GM18511 (cell line): Measurements from ENCODE around the gene COL27A1.

Experiments
- ATAC-seq: cut with Tn5 transposase; IDR thresholded peaks from one replicate; pipeline ENCODE4 v1.9.1; 2021; ENCODE audit warnings: mild to moderate bottlenecking, moderate library complexity; ENCODE audit not compliant: unreplicated experiment

Gene COL27A1

GRCh38 chr9:114202849-114203248, 47.5 kb downstream of the COL27A1 start:
- no peak for ATAC-seq

- ATAC-seq, result no peak
Measured at GRCh38 chr9:114203410-114204140, 48.2 kb downstream of the COL27A1 start.

- no peak for ATAC-seq
Measured at GRCh38 chr9:114204265-114204664, 48.9 kb downstream of the COL27A1 start.

- no peak for ATAC-seq
Measured at GRCh38 chr9:114205171-114206015, 50.1 kb downstream of the COL27A1 start.

DNA sequence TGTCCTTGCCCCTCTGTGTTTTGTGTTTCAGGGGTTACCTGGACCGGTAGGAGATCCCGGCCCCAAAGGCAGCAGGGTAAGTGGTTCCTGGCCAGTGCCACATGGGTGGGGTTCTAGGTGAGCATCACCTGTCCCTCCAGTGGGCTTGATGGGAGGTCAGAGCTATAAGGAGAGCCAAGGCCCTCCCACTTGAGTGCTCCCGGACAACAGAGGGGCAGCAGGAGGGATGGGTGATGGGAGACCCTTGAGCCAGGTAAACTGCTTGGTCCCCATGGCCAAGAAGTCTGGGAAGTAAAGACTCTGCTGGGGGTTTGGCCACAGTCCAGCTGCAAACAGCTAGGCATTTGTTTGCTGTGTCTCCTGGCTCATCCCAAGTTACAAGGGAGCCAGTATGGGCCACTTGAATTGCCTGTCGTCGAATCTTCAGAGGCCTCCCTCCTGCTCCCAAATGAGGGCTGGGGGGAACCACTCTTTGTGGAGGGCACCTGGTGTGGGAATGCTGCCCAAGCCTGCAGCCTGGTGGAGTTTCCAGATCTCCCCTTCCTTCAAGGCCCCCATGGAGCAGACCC, 51.0 kb downstream of the COL27A1 start:
- ATAC-seq, result no peak

- ATAC-seq, result no peak
Measured at GRCh38 chr9:114207034-114207810, 51.9 kb downstream of the COL27A1 start.

- ATAC-seq, result no peak
Measured at GRCh38 chr9:114207845-114208244, 52.5 kb downstream of the COL27A1 start.

DNA sequence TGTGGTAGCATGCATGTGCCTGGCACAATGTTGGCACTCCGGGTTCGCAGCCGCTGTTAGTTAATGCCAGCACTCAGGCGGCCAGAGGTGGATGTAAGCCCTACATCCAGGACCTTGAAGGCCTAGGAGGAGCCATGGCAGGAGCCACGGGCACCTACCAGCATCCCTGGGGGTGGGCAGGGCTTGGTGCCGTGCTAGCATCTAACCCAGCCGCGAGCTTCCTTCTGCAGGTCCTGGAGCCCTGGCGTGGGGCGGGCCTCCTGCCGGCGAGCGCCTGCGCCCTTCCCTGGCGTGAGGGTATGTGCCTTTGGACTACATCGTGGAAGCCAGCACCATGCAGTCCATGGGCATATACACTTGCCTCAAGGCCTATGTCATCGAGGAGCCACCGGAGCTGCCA, 53.8 kb downstream of the COL27A1 start:
- no peak for ATAC-seq

DNA sequence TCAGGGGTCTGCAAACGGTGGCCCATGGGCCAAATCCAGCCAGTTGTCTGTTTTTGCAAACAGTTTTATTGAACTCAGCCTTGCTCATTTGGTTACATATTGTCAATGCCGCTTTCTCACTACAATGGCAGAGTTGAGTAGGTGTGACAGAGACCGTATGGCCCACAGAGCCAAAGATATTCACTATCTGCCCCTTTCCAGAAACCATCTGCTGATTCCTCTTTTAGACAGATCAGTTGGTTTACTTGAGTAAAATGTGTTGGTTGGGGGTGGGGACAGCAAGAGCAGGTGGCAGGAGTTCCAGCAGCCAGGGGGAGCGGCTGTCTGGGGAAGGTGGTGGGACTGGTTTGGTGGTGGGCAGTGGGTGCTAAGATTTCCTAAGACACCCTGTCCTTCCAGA, 54.8 kb downstream of the COL27A1 start:
- no peak for ATAC-seq

DNA sequence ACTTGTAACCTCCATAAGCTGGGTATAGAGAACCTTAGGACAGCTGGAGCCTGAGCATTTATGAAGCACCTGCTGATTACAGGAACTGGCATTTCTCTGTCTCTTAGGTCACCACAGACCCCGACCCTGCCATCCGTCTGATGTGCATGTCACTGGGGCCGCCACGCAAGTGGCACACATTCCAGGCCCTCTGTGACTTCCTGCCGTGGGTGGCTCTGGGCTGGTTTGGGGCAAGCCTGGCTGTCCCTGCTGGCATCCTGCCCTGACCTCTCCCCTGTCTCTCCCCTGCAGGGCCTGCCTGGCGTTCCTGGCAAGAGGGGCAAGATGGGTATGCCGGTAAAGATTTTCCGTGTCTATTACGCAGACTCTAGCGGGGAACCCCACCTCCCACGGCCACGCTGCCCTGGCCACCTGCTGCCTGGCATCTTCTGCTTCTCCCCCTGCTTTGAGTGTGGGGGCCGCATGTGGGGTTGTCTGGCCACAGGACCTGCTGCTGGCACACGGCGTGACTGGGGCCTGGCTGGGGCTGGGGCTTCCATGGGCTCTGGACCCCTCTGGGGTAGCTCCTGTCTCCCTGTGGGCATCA, 55.4 kb downstream of the COL27A1 start:
- ATAC-seq, result no peak

- no peak for ATAC-seq
Measured at GRCh38 chr9:114212826-114213225, 57.5 kb downstream of the COL27A1 start.

DNA sequence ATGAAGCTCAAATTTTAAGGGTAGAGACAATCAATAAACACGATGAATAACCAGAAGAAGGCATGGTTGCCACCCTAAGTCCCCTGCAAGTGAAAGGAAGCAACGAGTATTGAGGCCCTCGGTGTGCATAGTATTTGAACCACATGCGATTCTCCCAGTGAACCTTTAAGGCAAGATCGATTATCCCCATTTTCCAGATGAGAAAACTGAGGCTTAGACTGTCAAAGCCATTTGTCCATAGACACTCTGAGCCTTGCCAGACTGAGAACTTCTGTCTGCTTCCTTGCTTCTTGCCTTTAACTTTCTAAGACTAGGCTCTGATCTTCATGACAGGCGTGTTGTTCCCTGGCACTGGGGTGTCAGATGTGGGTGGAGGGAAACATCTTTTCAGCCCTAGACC, 58.2 kb downstream of the COL27A1 start:
- no peak for ATAC-seq

DNA sequence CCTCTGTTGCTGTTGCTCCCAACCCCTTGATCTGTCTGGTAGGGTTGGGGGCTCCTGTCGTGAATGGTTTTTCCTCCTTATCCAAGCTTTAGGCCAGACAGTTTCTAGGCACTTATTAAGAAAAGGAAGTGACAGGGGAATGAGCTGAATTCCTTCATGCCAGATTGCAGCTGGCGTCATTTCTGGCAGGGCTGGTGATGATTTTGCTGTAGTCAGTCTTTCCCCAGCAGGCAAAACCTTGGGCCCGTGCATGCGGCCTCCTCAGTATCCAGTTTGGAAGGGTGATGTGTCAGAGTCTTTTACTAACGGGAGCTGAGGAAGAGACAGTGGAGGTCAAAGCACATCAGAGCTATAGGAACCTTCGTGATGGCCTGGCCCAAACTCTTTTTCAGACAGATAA, 58.8 kb downstream of the COL27A1 start:
- no peak for ATAC-seq

DNA sequence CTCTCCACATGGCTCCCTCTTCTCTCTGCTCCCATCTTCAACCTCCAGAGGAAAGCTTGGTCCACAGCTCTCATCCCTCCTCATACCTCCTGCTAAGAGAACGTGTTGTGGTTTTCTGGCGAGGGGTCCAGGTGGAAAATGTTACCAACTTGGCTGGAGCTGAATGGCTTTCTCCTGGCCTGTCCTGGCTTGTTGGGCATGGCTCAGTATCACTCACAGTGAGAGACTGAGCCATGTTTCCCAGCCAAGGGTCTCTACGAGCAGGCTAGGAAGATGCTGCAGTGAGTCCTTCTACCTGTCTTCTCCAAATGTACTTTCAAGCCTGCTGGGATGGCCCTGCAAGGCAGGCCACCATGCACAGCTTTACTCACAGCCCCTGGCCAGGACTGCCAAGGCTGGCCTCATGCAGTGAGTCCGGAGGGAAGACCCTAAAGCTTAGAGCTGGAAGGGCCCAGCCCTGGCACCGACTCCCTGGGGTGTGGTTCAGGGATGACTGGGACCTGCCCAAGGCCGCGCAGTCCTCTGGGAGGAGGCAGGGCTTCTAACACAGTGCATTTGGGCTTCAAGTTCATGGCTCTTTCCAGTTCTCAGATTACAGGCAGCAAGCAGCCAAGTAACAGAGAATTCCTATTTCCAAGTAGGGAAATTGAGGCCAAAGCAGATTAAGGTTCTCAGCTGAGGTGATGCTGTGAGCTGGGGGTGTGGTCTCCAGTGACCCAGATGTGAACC, 59.5 kb downstream of the COL27A1 start:
- no peak for ATAC-seq

GRCh38 chr9:114216081-114216480, 60.7 kb downstream of the COL27A1 start:
- no peak for ATAC-seq

- no peak for ATAC-seq
Measured at GRCh38 chr9:114216976-114217375, 61.6 kb downstream of the COL27A1 start.

DNA sequence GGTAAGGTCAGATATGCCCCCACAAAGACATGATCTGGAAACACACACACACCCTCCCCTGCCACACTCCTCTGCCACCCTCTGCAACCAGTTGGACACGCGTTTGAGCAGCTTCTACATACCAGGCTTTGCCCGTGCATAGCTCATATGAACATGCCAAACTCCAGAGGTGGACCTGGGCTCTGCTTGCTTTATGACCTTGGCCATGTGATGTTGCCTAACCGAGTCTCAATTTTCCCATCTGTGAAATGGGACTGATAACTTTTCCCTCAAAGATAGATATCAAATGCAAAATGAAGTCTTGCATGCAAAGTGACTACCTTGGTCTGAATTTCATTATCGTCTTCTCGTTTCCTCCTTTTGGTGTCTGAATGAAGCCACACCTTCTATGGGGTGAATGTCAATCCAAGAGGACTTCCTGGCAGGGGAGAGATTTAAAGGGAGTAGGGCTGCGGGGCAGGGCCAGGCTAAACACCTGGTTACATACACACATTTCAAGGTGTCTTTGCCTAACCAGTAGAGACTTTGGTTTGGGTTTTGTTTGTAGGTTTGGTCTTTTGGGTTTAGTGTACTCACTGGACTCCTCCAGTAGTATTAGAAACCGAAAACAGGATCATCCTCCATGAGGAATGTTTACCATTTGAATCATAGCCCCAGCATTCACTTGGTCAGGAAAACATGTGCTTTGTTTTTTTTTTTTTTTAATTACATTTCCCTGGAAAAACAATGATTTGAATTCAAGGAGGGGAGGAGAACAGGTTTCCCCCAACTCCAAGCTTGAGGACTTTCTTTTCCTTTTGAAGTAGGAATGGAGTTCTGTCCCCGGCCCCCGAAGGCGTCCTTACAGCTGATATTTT, 63.2 kb downstream of the COL27A1 start:
- ATAC-seq, result no peak

DNA sequence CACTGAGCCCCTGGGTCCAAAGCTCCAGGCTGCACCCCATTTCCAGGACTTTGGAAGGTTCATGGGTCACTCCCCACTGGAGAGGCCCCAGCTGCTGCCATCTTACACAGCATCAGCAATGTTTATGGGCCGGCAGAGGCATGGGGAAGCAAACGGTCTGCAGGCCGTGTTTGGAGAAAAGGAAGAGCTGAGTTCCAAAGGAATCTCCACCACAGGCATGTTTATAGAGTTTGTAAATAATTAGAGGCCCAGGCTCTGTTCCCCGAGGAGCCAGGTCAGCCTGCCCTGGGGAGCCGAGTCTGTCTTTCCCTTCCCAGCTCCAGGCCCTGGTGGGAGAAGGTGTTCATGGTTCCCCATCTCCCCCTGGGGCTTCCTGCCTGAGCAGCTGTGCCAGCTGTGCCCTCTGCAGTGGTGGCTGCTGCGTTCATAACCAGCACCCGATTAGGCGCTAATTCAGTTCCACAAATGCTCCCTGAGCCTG, 64.8 kb downstream of the COL27A1 start:
- no peak for ATAC-seq
